Fibroblast of skin of left biceps (primary cell): Measurements from ENCODE around the gene MRPL57.
"Not testable (repeated sequence)": the region's sequence is repeated elsewhere in the genome, so short reads cannot be mapped to it uniquely, and the experiment has no call there.

Source experiments
- DNase-seq, 2 experiments: peaks; one replicate each; pipeline ENCODE4 v3.0.0-alpha.2; 2013; ENCODE audit warnings: low read depth in 2 of 2

The MRPL57 gene

GRCh38 chr13:21197606-21198225 is 21.3 kb downstream of the MRPL57 start:
- not testable (repeated sequence) for DNase-seq

DNA sequence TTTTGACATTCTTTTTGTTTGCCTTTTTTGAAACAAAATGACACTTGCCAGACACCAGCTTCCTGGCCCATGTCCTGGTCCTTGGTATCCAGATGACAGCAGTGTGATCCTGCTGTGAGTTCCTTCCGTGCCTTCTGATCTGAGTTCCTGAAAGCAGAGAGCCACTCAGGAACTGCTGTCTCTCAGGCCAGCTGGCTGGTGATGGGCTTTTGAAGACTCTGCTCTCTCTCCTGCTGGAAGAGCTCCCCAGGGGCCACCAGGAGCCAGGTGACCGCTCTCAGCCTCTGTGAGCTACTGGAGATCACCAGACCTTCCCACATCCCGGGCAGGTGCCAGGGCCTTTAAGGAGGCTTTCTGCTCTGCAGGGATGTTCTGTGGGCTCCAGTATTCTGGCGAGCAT is 21.9 kb downstream of the MRPL57 start:
- not testable (repeated sequence) for DNase-seq

DNA sequence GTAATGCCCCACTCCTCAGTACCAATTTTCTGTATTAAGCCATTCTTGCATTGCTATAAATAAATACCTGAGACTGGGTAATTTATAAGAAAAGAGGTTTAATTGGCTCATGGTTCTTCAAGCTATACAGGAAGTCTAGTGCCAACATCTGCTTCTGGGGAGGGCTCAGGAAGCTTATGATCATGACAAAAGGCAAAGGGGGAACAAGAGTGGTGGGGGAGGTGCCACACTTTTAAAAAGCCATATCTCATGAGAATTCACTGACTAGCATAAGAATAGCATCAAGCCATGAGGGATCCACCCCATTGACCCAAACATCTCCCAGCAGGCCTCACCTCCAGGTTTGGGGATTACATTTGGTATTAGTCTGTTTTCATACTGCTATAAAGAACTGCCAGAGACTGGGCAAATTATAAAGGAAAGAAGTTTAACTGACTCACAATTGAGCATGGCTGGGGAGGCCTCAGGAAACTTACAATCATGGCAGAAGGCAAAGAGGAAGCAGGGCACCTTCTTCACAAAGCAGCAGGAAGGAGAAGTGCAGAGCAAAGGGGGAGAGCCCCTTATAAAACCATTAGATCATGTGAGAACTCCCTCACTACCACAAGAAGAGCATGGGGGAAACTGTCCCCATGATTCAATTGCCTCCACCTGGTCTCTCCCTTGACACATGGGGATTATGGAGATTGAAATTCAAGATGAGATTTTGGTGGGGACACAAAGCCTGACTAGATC is 25.2 kb downstream of the MRPL57 start:
- DNase-seq = not testable (repeated sequence)

DNA sequence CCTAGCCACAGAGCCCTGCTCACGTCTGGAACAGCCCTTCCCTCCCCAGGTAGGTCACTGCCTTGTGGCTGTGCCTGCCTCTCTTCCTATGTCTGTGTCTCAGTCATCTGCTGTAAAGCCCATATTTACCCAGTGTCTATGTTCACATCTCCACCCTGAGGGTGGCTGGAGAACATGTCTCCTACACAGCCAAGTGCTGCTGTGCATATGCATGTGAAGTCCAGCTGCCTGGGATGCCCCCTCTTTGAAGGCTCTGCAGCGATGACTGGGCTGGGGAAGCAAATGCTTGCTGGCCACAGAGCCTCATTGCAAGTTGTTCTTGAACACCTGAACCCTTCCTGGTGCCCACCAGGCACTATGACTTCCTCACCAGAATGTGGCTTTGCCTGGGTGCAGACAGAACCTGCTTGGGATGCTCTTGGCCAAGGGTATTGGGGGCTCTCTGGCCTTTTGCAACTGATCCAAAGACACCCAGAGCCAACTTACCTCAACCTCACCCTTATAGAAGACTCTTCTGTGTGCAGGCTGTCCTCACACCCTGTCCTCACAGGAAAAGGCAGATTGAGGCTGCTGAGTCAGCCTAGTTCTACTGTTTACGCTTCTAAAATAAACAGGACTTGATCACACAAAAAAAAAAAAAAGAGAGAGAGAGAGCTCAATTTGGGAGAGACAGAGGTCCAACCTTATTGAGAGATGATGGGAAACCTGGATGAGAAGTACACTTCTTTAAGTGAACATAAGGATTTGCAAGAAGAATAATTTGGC is 26.5 kb downstream of the MRPL57 start:
- DNase-seq = no peak

DNA sequence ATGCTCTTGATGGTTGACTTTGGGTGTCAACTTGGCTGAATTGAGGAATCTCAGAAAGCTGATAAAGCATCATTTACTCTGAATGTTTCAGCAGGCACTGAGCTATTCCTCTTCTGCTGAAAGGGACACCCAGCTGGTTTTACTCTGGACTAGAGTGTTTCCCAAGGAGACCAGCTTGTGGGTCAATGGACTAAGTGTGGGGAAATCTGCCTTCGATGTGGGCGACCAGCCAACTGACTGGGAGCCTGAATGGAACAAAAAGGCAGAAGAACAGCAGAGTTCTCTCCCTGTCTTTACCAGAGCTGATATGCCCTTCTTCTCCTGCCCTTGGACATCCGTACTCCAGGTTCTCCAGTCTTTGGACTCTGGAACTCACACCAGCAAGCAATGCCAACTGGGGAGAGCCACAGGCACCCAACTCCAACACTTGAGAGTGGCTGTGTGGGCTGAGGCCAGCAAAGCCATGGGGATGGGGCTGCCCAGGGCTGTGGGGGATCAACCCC is 32.2 kb downstream of the MRPL57 start:
- no peak for DNase-seq

DNA sequence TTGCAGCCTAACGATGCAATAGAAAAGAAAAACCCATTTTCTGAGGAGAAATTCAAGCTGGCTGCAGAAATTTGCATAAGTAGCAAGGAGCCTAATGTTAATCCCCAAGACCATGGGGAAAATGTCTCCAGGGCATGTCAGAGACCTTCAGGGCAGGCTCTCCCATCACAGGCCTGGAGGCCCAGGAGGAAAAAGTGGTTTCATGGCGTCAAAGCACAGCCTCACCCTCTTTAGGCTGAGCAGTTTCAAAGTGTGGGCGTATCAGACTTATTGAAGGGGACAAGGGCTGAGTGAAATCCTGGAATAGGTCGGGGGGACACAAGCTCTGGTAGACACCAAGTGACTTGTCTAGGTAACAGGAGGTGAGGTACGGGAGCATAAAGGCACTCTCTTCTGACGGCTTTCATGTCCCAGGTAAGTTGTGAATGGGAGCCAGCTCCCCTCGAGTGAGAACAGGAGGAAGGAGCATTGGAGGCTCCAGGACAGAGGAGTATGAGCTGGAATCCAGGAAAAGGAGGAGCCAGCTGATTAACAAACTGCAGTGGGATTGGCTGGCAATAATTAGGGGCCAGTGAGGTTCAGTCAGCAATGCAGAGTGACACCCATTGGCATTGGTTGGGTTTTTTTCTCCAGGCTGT is 35.8 kb downstream of the MRPL57 start:
- DNase-seq = no peak

GRCh38 chr13:21215419-21215818 is 39.0 kb downstream of the MRPL57 start:
- DNase-seq = not testable (repeated sequence)

- DNase-seq = no peak
Measured at GRCh38 chr13:21216332-21216731, 39.9 kb downstream of the MRPL57 start.

DNA sequence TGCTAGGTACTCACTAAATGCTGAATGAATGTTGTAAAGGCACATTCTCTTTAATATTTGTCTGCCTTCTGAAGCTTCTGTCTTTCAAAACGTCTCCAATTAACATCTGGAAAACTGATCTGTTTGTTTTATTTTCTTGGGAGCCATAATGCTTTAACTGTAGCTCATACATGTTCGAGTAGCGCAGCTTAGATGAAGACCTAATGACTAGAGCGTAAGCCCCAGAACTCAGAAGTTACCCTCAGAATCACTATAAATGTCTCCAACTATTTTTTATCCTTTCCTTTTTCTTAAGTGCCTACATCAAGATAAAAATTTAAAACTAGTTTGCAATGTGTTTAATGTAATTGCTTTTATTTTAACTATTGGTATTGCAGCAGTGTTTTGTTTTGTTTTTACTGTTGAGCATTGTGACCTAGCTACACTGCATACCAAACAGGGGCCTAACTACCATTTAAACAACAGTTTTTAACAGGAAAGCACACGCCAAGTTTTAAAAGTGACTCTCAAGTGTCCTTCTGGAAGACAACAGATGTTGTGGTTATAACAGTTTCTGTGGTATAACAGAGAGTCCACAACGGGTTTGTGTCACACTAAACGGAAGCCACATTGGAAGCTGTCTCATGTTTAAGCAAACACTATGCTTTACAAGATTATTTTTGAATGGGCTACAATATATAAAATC is 42.0 kb downstream of the MRPL57 start:
- DNase-seq = no peak

- DNase-seq = no peak
Measured at GRCh38 chr13:21219036-21219381, 42.6 kb downstream of the MRPL57 start.

DNA sequence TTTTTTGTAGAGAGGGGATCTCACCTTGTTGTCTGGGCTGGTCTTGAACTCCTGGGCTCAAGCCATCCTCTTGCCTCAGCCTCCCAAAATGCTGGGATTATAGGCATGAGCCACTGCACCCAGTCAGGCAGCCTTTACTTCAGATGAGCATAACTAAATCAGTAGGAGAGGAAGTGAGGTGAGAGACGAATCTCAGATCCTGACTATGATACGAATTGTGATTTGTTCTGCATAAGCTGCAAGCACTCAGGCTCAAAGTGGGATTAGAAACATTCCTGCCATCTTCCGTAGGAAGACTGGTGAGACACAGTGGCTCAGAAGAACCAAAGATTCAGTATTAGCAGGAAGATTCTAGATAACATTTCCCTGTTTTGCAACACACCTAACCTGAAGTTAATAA is 43.3 kb downstream of the MRPL57 start:
- not testable (repeated sequence) for DNase-seq

DNA sequence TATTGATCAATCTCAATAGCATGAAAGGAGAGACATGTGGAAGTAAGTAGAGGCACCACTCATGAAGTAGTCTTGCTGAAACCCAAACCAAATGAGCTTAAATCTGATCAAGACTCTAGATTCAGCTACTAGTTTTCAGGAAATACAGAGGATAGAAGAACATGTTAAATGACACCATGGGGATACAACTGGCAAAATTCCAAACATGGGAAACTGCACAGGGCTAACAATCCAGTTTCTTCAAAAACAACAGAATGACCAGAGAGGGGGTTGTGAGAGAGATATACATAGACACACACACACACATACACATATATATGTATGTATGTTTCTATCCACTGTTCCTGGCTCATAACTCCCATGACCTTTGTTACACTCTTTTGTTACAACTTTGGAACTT is 44.8 kb downstream of the MRPL57 start:
- DNase-seq = no peak

GRCh38 chr13:21225082-21225481 is 48.6 kb downstream of the MRPL57 start:
- no peak for DNase-seq

GRCh38 chr13:21225841-21226581 is 49.6 kb downstream of the MRPL57 start:
- no peak for DNase-seq

- no peak for DNase-seq
Measured at GRCh38 chr13:21227917-21228316, 51.5 kb downstream of the MRPL57 start.
